T-helper 17 cell (primary cell): ENCODE results near the gene ATG12. TPM values are rescaled to one million over a fixed set of nuclear protein-coding genes. Genes with fewer than 3 reads are reported as not detected.

Experiments used
- ATAC-seq: fragments of 150-1000 bp; cut with Tn5 transposase; 2 replicates; pipeline ENCODE4 v1.10.0; 2021; ENCODE audit warnings: mild to moderate bottlenecking, moderate library complexity
- DNase-seq, 3 donors: peaks; one replicate each; pipeline versions ENCODE4 v3.0.0 to v3.0.0-alpha.2; 2020 to 2021
- H3K9me3 ChIP-seq: one replicate; pipeline ENCODE4 v1.7.0; 2013; ENCODE audit warnings: low read length, mild to moderate bottlenecking; ENCODE audit not compliant: control insufficient read depth, poor library complexity, severe bottlenecking
- H3K27ac Mint-ChIP-seq: one replicate; pipeline ENCODE4 v1.8.0; 2022; ENCODE audit warnings: mild to moderate bottlenecking, moderate library complexity, mixed read lengths
- H3K27me3 Mint-ChIP-seq: one replicate; pipeline ENCODE4 v1.8.0; 2022; ENCODE audit warnings: mixed read lengths
- H3K36me3 Mint-ChIP-seq: one replicate; pipeline ENCODE4 v1.8.0; 2022; ENCODE audit warnings: low read depth, mixed read lengths
- H3K4me1 Mint-ChIP-seq: one replicate; pipeline ENCODE4 v1.8.0; 2022; ENCODE audit warnings: mild to moderate bottlenecking, mixed read lengths
- H3K4me3 Mint-ChIP-seq: one replicate; pipeline ENCODE4 v1.8.0; 2022; ENCODE audit warnings: mild to moderate bottlenecking, moderate library complexity, mixed read lengths
- total RNA-seq, 4 donors: library from RNA in 2 of 4; stranded (reverse) in 2 of 4; gene quantifications; one replicate each; pipeline ENCODE4 v1.2.3 and lab custom pipeline; 2022 to 2026

The ATG12 gene
- total RNA-seq, 2 donors from 2014 or later = 58.0 to 64.2 TPM

GRCh38 chr5:115785381-115786065 lies 55.8 kb downstream of the ATG12 start:
- peaks cover 4% of the 10 kb centered on the region for H3K4me1 Mint-ChIP-seq
- no peak overlapping the region for H3K4me3 Mint-ChIP-seq
- peaks cover 64% of the 10 kb centered on the region for H3K27me3 Mint-ChIP-seq
- ATAC-seq (no peak), DNase-seq (no peak)
- H3K27ac Mint-ChIP-seq = no peak overlapping the region
- H3K9me3 ChIP-seq = no peaks in the 10 kb centered on the region
- H3K36me3 Mint-ChIP-seq = no peaks in the 10 kb centered on the region

DNA sequence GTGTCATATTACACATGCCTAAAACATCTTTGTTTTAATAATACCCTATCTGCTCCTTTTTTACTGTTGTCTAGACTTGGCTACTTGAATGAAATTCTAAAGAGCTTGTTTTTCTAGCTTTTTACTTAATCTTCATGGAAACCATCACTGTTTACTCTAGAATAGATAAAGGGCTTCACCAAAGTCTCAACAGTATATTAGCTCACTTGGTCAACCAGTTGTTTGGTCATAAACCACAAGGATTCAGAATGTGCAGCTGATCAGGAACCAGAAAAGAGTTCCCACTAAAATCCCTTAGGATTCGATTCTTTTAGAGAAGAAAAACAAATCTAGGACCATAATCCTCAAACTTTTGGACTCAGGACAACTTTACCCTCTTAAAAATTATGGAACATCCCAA lies 62.9 kb downstream of the ATG12 start:
- no peak for ATAC-seq
- peaks cover 34% of the 10 kb centered on the region for H3K27me3 Mint-ChIP-seq
- no peak overlapping the region for H3K4me3 Mint-ChIP-seq
- H3K9me3 ChIP-seq = no peaks in the 10 kb centered on the region
- peaks cover 3% of the 10 kb centered on the region for H3K4me1 Mint-ChIP-seq
- no peak overlapping the region for H3K27ac Mint-ChIP-seq
- no peak for DNase-seq
- H3K36me3 Mint-ChIP-seq = no peaks in the 10 kb centered on the region

Other genes starting within 250 kb of the ATG12 start
- gene TICAM2, start 239.1 kb downstream of the ATG12 start, total RNA-seq = under 1 TPM; 0.52 to 0.90 TPM
- 10 to 100 TPM; 49.0 to 53.7 TPM for gene TMED7, start 215.5 kb downstream of the ATG12 start, total RNA-seq
- not detected for gene CDO1, start 24.9 kb downstream of the ATG12 start, total RNA-seq
- gene AP3S1, start 370 bp upstream of the ATG12 start, total RNA-seq = 10 to 100 TPM; 44.5 to 45.0 TPM
- not detected for gene LVRN, start 120.9 kb upstream of the ATG12 start, total RNA-seq
- gene ARL14EPL, start 190.9 kb upstream of the ATG12 start, total RNA-seq = not detected
- 10 to 100 TPM; 31.3 to 32.5 TPM for gene COMMD10, start 243.5 kb upstream of the ATG12 start, total RNA-seq